Muscle of arm (tissue), 12 donors: ENCODE results near the gene EGFL8. TPM values are rescaled to one million over a fixed set of nuclear protein-coding genes. Genes with fewer than 3 reads are reported as not detected.

ENCODE experiments used
- DNase-seq: peaks from one replicate; pipeline ENCODE4 v3.0.0-alpha.2; 2013
- polyA plus RNA-seq, 12 donors: library from polyadenylated mRNA; unstranded; fragments of 120-200 nt; gene quantifications; one replicate each; pipeline ENCODE4 v1.2.1, GENCODE V29; 2013; ENCODE audit not compliant: insufficient read length in 12 of 12

Gene EGFL8
- polyA plus RNA-seq, 12 donors = 21.2 to 54.7 (median 27.8) TPM; not detected in 1

DNA sequence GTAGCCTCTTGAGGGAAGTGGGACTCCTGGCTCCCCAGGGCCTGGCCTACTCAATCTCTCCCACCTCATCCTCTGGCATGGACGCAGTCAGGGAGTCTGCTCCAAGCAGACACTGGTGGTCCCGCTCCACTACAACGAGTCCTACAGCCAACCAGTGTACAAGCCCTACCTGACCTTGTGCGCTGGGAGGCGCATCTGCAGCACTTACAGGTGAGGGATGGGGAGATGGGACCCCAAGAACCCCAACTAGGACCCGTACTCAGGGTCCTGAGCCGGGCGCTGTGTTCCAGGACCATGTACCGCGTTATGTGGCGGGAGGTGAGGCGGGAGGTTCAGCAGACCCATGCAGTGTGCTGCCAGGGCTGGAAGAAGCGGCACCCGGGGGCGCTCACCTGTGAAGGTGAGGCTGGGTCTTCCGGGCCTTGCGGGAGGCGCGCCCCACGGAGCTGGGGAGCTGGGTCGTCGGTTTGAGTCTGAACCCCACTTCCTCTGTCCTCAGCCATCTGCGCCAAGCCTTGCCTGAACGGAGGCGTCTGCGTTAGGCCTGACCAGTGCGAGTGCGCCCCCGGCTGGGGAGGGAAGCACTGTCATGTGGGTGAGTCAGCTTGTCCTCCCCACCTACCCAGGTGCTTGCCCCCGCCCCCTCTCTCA, 2.1 kb downstream of the EGFL8 start:
- DNase-seq = no peak

DNA sequence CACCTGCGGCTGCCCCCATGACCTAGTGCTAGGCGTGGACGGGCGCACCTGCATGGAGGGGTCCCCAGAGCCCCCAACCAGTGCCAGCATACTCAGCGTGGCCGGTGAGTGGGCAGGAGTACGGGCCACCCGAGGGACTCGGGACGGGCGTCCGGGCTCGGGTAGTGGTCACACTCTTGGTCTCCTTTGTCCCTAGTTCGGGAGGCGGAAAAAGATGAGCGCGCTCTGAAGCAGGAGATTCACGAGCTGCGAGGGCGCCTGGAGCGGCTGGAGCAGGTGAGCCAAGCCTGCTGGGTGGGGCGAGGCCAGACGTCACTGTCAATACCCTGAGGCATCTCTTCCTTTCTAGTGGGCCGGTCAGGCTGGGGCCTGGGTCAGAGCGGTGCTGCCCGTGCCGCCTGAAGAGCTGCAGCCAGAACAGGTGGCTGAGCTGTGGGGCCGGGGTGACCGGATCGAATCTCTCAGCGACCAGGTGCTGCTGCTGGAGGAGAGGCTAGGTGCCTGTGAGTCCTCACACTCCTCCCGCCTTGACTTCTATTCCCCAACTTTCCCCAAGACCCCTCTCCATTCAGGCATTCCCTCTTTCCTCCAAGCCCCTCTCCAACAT, 2.9 kb downstream of the EGFL8 start:
- no peak for DNase-seq

DNA sequence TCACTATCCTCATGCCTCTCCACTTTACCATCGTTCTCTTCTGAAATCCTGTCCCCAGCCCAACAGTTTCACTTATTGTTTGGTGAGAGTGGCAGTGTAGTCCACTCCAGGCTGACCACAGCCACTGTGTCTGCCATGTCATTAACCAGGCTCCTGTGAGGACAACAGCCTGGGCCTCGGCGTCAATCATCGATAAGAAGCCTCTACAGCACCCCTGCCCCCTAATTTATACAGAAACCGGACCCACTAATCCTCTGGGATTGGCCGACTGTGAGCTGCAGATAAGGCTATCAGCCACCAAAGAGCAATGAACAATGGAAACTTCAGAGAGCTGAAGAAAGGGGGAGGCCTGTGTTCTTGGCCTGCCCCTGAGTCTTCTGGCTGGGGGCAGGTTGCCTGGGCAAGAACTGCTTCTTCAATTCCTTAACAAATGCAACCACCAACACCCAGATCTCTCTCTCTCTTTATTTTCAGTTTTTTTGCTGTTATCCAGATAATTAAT, 3.4 kb downstream of the EGFL8 start:
- DNase-seq = no peak

DNA sequence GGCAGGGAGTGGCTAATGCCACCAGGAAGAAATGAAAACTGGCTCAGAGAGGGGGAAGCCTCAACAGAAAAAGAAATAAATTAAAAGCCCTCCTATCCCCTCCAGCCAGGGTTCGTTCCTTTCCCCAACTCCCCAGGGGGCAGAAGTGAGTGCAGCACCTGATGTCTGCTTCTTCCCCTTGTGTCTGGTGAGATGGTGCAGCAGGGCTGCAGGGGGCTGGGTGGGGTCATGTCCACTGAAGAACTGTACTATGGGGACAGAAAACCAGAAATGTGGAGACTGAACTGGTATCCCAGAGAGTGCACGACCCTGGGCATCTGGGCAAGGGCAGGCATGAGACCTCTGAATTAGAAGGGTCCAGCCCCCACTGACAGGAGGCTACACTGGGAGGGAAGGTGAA, 4.0 kb downstream of the EGFL8 start:
- DNase-seq = no peak

DNA sequence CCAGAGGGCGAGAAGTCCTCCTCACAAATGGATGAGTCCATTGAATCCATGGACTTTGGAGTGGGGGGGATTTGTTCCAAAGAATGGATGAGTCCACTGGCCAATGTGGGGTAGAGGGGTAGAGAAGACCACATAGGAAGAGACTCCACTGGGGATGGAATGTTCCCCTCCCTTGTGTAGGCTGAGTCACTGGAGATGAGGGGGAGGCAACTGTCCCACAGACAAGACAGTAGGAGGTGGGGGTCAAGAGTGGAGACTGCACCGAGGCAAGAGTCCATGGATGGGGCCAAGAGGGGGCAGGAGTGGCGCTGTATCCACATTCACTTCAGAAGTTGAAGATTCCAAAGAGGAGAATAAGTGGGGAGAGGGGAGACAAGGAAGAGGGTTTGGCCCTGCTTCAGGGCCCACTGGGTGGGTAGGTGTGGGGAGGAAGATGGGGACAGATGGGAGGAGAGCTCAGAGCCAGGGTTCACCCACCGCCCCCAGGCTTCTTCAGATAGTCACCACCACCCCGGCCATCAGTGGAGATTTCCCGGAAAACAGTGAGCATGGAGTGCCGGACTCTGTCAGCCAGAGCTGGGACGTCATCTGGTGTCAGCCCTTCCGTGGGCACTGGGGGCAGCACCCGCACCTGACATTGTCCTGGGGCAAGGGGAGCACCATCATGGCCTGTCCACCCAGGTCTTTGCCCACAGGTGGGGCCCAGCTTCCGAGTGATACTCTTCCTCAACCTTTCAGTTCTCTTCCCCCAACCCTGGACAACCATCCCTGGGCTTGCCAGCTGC, 4.6 kb downstream of the EGFL8 start:
- no peak for DNase-seq

DNA sequence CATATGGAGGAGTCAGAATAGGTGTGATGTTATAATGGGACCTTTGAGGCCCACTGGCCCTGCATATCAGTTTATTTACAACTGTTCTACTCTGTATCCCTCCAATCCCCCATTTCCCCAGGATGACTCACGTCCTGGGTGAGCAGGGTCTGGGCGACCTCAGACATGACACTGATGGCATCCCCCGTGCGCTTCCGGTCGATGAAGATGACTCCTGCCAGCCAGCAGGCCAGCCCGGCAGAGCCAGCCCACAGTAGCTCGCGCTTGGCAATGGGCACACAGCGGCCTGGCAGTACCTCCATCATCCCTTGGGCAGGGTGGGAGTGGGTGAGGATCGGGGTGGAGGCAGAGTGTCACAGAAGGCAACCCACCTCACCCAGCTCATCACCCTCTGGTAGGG, 5.9 kb downstream of the EGFL8 start:
- no peak for DNase-seq

DNA sequence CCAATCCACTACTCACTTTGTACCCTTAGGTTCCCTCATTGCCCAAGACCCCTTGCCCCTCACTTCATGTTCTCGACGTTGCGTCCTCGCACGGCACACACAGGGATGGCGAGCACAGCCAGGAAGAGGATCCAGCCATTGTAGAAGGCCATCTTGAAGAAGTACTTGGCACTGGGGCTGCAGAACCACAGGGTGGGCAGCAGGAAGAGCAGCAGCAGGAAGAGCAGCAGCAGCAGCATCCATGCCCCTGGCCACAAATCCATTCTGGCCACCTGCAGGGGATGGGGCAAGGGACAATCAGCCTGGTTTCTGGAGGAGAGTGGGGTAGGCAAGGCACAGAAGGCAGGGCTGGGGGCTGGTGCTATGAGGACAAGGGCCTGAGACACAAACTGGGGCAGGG, 6.8 kb downstream of the EGFL8 start:
- DNase-seq = no peak

DNA sequence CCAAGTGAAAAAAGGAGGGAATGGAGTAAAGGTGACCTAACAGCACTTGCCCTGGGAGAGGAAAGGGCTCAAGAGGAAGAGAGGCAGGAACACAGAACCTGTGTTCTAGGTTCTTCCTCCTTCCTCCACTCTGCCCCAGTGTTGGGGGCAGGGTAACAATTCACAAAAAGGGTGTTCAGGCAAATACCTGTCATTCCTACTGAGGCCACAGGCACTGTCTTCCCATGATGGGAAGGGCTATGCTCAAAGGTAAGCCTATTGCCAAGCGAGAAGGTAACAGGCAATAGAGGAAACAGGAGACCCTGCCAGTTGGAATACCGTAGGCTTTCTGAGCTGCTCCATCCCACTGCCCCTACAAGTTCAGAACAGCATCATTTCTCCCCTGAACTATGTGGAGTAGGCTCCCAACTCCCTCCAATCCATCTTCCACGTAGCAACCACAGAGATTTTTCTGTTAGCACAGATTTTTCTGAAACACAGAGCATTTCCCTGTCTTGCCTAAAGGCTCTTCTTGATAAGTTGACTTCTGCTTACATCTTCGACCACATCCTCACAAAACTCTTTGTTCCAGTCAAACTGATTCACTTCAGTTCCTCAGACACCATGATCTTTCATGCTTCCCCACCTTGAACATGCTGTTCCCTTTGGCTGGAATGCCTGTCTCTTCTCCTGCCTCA, 8.8 kb downstream of the EGFL8 start:
- no peak for DNase-seq

DNA sequence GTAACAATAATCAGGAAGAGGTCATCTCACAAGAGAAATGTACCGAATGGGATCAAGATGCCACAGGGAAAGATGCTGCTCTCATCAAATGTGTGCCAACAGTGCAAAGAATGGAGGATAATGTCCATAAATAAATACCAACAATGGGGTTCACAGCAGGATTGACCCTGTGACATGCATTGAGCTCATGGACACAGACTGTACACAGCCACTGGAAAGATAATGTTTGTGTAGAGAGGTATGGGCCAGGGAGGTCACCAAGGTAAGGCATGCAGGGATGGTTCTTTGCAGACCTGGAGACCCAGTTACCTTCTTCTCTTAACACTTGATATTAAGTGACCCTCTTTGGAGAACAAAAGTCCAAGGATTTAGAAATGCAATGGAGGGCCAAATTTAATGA, 10.0 kb downstream of the EGFL8 start:
- DNase-seq = no peak

DNA sequence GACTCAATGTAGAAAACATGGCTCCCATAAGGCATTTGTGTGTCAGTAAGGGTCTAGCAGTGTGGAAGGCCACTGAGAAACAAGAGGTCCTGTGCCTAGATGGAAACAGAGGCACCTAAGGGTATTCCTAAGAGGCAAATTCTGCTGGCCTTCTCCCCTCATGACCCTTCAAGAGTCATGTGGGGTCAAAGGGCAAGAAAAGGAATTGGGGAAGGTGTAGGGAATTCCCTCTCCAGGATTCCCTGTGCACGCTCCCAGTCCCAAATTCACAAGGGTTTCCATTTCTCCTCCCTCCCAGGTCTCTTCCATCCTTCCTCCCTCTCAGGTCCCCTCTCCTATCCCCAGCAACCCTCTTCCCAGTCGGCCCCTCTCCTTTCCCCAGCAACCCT, 10.9 kb downstream of the EGFL8 start:
- no peak for DNase-seq

DNA sequence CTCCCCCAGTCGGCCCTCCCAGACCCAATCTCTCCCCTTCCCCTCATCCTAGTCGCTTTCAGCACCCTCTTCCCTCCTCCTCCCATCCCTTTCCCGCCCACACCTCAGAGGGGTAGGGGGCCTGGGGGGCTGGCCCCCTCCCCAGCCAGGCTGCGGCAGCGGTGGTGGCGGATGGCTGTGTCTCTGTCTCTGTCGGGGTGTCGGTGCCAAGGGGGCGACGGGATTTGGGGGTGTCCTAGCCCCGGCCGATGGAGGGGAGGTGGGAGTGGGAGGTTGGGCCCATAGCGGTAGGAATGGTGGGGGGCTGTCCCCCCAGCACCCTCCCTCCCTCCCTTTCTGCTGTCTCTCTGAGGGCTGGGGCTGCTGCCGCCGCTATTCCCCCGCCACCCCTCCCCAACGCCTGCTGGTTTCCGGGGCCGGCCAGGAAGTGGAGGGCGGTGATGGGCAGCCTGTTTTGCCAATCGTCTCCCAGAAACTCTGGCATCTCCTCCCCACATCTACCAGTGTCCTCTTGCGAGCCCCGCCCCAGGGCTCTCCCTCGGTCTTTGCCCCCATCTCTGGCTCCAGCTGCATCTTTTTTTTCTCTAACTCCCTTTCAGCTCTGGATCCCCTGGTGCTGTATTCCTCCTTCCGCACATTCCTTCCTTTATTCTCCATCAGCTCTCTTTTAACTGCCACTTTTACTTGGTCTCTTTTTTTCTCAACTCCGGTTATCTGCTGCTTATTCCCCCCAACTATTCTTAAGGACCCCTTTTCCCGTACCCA, 11.5 kb downstream of the EGFL8 start, which contains the start of gene AGPAT1:
Gene AGPAT1 (minus strand): TSS at position 374 of the 765 bp plus-strand sequence. CDS start 4,588 bp downstream, outside the sequence.
- peak; percentile 98 for DNase-seq

DNA sequence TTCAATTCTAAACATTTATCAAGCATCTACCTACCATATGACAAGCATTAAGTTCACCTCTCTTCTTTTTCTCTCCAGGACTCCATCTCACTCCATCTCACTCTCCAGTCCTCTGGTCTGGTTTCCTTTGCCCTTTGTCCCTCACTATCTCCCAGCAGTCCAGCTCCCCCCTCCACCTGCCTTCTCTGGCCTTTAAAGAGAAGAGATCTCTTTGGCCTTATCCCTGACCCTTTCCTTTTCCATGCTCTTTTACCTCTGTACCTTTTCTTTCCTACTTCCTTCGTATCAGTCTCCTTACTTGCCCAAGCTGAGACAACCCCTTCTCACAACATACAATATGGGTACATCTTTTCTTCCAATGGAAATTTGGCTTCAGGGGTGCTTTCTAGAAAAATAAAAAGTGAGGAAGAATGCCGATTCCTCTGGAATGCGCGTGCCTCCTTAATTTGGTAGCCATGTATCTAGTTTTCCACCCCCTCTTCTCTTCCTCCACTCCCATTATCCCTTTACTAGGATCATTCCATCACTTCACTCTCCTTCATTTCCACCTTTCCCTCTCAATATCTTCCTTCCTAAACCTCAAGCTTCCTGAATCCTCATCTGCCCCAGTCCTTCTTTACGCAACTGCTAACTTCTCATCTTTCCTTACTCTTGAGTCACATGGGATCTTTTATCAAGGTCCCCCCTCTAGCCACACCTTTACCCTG, 12.2 kb downstream of the EGFL8 start:
- DNase-seq = no peak

DNA sequence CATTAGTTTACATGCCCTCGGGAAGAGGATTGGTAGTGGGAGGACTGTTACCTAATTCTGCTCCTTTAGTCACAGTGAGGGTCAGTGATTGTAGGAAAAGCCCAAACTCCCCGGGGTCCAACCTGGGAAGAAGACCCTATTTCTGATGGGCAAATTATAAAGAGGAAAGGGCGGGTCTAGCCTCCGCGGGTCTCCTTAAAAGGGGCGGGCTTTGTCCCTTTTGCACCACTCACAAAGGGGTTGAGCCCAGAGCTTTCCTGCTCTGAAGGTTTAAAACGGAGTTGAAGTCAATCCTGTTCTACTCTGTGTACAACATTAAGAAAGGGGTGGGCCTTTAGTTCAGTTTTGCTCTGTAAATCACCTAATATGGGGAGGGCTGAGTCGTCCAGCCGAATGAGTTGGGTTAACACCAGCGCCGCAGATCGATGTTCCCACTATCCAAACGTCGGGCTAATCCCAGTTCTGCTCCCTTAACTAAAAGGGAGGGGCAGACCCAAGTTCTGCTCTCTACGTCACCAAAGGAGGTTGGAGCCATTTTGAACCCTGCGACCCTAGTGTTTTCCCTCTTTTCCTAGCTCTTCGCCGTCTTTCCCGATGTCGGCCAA, 12.9 kb downstream of the EGFL8 start:
- DNase-seq = no peak

DNA sequence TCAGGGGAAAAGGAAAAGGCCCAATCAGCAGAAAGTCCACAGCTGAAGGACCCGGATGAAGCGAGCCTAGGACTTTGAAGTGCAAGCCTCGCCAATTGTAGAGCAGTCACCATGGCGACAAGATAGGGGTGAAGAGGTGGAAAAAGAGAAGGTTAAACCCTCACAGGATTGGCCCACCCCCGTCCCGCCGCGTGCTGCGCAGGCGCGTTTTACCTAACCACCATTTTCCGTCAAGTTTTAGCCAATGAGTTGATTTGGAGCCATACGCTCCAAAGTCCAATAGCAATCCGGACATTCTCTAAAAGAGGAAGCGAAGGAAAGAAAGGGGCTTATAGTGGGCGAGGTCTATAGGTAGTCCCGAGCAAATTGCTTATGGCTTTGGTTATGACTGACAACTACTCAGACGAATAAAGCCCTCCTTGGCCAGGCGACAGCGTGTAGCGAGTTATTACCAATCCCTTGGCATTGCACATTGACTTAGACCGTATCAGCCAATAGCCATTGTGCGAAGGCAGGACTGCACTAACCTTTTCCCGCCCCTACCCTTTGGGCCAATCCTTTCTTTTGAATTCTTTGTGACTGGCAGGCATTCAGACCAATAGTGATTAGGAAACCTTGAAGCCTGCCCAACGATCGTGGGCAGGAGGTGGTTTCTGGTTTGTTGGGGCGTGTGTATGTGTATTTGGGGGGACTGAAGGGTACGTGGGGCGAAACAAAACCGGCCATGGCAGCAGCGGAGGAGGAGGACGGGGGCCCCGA, 13.6 kb downstream of the EGFL8 start, which contains the start of gene RNF5:
Gene RNF5 (plus strand): TSS at position 618 of the 759 bp plus-strand sequence. CDS start 107 bp downstream, at position 725.
- peak; percentile 99 for DNase-seq

DNA sequence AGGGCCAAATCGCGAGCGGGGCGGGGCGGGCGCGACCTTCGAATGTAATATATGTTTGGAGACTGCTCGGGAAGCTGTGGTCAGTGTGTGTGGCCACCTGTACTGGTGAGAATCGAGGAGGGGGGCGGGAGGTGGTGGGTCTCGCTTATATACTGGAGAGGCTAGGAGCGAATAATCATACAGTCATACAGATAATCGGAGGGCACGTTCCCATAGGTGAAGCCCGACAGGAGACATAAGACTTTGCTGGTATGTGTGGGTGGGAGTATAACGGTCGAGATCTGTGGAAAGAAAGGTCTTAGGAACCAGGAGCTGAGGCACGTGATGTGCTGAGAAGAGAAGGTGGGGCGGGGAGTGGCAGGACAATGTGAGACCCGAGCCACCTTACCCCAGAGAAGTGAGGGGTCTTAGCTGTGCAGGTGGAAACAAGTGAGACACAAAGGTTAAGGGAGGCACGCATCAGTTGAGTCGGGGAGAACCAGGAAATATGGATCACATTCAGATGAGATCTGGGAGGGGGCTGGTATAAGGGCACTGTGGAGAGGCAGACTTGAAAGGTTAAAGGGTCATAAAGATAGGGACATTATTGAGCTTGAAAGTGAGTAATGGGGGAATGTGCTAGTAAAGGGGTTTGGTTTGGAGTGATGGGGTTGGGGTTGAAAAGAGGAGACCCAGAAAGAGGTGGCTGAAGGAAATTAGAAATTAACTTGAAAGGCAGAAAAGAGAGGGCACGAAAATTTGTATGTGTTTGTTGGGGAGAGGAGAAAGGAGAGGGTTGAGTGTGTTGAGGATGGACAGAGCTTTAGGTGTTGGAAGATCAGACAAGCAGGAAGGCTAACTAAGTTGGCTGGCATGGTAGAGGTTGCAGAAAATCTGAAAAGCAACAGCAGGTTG, 14.4 kb downstream of the EGFL8 start:
- no peak for DNase-seq

DNA sequence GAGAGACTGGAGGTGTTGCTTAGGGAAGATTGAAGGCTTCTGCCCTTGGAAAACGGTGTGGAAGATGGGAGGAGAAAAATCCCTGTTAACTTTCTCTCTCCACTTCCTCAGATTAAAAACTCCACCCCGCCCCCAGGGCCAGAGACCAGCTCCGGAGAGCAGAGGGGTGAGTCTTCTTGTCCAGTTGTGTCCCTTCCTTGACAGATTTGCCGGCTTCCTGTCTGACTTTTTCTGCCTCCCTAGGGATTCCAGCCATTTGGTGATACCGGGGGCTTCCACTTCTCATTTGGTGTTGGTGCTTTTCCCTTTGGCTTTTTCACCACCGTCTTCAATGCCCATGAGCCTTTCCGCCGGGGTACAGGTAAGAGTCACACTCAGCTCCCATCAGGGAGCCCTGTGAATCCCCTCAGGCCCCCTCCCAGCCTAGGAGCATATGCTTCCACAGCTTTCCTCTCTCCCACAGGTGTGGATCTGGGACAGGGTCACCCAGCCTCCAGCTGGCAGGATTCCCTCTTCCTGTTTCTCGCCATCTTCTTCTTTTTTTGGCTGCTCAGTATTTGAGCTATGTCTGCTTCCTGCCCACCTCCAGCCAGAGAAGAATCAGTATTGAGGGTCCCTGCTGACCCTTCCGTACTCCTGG, 15.5 kb downstream of the EGFL8 start:
- DNase-seq = no peak

DNA sequence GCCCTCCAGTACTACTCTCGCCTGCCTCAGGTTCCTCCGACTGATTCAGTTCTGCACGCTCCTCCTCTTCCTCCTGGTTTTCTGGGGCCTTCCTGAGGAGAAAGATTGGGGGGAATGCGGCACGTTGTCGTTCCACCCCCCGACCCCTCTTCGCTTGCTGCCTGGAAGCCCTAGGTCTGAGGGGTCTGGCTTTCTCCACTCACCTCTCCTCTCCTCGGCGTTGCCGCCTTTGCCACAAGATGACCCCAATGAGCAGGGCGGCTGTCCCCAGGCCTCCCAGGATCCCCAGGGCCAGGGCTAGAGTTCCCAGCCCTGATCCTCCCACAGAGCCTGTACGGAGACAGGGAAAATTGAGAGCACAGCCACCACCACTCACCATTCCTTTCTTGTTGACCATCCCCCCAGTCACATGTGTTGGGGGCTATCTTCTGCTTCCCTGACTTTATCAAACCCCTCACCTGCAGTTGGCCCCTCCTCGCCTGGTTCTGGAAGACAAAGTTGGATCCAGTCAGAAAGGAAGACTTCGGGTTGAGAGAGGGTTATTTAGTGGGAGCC, 16.8 kb downstream of the EGFL8 start:
- no peak for DNase-seq
